Measurements from ENCODE around the gene LTK.

Gene LTK

DNA sequence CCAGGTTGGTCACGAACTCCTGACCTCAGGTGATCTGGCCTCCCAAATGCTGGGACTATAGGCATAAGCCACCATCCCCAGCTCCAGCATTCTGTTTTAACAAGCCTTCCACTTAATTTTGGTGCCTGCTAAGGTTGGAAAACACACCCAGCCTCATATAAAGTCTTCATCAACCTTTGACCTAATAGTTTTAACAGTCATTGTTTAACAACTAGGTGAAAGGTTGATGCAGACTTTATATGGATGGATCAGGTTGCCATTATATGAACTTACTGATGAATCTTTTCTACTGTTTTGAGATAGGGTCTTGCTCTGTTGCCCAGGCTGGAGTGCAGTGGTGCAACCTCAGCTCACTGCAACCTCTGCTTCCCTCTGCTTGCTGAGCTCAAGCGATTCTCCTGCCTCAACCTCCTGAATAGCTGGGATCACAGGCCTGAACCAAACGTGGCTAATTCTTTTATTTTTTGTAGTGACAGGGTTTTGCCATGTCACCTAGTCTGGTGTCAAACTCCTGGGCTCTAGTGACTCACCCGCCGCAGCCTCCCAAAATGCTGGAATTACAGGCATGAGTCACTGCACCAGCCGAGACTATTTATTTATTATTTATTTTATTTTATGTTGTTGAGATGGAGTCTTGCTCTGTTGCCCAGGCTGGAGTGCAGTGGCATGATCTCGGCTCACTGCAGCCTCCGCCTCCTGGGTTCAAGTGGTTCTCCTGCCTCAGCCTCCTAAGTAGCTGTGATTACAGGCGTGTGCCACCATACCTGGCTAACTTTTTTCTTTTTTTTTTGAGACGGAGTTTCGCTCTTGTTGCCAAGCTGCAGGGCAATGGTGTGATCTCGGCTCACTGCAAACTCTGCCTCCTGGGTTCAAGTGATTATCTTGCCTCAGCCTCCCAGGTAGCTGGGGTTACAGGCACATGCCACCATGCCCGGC is 33.5 kb upstream of the LTK start:
- TF ChIP-seq, protein P1, sequence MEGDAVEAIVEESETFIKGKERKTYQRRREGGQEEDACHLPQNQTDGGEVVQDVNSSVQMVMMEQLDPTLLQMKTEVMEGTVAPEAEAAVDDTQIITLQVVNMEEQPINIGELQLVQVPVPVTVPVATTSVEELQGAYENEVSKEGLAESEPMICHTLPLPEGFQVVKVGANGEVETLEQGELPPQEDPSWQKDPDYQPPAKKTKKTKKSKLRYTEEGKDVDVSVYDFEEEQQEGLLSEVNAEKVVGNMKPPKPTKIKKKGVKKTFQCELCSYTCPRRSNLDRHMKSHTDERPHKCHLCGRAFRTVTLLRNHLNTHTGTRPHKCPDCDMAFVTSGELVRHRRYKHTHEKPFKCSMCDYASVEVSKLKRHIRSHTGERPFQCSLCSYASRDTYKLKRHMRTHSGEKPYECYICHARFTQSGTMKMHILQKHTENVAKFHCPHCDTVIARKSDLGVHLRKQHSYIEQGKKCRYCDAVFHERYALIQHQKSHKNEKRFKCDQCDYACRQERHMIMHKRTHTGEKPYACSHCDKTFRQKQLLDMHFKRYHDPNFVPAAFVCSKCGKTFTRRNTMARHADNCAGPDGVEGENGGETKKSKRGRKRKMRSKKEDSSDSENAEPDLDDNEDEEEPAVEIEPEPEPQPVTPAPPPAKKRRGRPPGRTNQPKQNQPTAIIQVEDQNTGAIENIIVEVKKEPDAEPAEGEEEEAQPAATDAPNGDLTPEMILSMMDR (IDR thresholded peaks at IDR 0.05): no peak

DNA sequence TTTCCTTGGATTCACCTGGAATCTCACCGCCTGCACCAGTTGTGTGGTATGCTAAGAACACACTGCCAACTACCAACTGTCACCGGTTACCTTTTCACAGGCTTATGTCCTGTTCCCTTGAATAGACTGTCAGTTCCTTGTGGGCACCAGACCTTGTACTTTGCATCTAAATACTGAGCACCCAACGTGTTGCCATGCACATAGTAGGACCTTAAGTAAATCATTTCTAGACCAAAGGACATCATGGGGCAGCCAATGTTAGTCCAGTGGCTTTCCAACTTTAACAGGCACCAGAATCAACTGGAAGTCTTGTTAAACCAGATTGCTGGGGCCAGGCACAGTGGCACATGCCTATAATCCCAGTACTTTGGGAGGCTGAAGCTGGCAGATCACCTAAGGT is 31.6 kb upstream of the LTK start:
- TF ChIP-seq, protein P1 (IDR thresholded peaks at IDR 0.05): no peak

DNA sequence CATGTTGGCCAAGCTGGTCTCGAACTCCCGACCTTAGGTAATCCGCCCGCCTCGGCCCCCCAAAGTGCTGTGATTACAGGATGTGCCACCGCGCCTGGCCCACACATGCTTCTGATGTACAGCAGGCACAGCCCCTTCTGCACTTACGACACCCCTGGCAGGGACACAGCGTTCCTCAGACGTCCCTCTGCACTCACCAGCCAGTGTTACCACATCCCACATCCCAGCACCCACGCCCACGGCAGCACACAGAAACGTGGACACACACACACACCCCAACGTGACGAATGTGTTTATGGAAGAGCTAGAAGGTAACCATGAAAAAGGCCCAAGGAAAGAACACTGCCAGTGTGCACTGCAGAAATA is 31.0 kb upstream of the LTK start:
- TF ChIP-seq, protein P1 (IDR thresholded peaks at IDR 0.05): no peak

DNA sequence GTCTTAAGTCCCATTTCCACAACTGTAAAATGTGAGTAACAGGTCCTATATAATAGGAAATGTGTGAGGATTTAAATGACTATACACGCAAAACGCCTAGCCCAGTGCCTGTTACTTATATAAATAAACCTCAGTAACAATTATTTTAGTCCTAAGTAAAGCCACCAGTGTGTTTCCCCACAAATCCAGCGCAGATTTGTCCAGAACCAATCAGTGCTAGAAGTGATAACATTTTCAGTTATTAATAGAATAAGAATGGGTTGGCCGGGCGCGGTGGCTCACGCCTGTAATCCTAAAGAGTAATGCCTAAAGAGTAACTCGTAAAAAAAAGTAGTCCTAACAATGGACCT is 29.9 kb upstream of the LTK start:
- TF ChIP-seq, protein P1 (IDR thresholded peaks at IDR 0.05): no peak

DNA sequence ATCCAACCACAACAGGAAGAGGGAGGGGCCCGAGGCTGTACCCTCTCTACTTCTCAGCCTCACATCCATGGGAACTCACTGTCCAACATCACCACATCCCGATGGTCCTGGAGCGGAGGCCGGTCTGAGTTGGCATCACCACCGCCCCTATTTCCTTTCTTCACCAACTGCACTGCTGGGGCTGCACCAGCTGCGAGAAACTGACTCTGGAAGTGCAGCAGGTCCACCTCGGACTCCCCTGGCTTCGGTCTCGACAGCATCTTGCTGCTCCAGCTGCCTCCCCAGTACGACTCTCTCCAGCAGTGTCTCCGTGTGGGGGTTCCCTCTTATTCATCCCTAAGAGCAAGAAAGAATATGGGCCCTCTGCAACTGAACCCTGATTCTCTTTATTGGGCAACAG is 23.2 kb upstream of the LTK start:
- TF ChIP-seq, protein P1 (IDR thresholded peaks at IDR 0.05): no peak

DNA sequence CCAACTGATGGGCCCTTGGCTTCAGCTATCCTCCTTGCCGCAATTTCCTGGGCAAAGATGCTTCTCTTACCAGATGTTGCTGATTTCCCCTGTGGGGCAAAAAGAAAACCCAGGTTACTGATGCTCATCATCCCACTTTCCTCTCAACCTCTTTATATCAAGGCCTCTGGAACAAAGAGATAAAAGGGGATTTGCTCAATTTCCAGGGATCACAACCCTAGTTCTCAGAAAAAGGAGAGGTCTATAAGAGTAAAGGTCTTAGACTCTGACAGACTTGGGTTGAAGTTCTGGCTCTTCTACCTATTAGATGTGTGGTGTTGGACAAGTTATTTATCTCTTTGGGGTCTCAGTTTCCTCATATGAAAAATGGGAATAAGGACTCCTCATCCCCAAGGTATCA is 21.9 kb upstream of the LTK start:
- TF ChIP-seq, protein P1 (IDR thresholded peaks at IDR 0.05): no peak

DNA sequence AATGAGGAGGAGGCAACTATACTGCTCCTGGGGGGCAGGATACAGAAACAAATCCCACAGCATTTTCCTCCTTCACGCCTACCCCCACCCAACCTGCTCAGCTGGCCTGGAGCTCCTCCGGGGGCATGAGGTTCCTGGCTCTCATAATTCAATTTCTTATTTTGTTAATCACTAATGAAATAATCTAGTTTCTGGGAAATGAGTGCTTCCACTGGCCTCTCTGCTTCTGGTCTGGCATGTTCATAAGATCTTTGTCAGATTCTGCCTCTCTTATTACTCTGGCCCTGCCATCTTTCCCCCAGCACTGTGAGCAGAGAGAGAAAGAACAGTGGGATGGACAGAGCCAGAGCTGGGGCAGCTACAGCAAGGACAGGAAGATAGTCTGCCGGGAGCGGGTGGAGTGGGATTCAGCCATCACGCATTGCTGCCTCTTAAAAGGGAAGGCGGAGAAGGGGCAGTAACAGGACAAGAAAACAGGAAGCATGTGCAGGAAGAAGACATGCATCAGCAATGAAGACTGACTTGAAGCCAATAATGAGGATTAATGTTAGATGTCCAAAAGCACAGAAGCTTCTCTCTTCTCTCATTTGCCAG is 16.8 kb upstream of the LTK start:
- TF ChIP-seq, protein P1 (IDR thresholded peaks at IDR 0.05): no peak
